Ectodermal cell (in vitro differentiated cells): ENCODE data around the gene OTOG.

Experiments
- H3K27ac ChIP-seq: 2 replicates; pipeline ENCODE4 v1.7.0; 2013; ENCODE audit warnings: mild to moderate bottlenecking, low read depth, low read length; ENCODE audit not compliant: insufficient read depth, poor library complexity, severe bottlenecking
- H3K27me3 ChIP-seq: 2 replicates; pipeline ENCODE4 v1.7.0; 2013; ENCODE audit warnings: mild to moderate bottlenecking, low read length; ENCODE audit not compliant: insufficient read depth, control insufficient read depth, poor library complexity, severe bottlenecking
- H3K36me3 ChIP-seq: one replicate; pipeline ENCODE4 v1.7.0; 2013; ENCODE audit warnings: low read length; ENCODE audit not compliant: control insufficient read depth, insufficient read depth
- H3K4me1 ChIP-seq: one replicate; pipeline ENCODE4 v1.7.0; 2013; ENCODE audit warnings: low read length; ENCODE audit not compliant: control insufficient read depth, insufficient read depth
- H3K4me3 ChIP-seq: 2 replicates; pipeline ENCODE4 v1.7.0; 2013; ENCODE audit warnings: low read depth, low read length, control low read depth; ENCODE audit not compliant: insufficient read depth
- H3K9me3 ChIP-seq: 2 replicates; pipeline ENCODE4 v1.7.0; 2013; ENCODE audit warnings: mild to moderate bottlenecking, low read length, moderate library complexity; ENCODE audit not compliant: control insufficient read depth
- WGBS, 2 experiments: methylation state at CpG; one replicate each; pipeline ENCODE4 v1.1.7; 2013; ENCODE audit warnings: missing lambda C conversion rate in 2 of 2; 5-methylcytosine and 5-hydroxymethylcytosine counted together

The OTOG gene

DNA sequence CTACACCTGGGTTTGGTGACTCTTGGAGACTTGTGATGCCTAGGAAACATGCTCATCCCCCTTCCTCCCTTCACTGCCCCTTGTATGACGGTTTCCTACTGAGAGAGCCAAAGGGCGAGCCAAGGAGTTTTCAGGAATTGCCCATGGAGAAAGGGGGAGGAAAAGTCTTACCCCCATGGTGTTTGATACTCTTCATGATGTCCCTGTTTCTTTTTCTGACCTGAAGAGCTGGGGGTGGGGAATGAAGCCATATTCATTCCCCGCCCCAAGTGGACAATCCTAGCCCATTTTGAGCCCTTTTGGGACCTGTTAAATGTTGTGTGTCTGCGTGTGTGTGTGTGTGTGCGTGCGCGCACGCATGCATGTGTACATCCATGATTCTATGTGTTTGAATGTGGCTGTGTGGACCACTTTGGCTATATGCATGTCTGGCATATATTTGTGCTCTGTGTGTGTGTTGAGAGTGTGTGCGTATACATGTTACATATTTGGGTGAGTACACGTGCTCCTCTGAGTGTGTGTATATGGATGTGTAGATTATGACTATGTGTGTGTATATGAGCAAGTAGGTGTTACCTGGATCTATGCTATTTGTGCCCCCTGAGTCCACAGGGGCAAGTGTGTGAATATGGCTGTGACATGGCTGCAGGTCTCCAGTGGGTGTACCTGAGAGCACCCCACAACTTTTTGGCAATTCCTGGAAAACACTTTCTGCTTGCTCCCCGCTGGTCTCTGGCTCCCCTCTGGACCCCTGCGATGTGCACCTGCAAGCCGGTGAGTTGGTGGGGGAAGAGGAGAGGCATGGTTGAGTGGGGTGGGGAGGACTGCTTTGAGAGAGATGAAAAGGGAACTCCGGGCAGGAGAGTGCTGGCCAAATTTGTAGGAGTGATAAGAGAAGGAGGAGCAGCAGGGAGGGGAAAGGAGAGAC lies 24.6 kb downstream of the OTOG start:
- Histone ChIP-seq H3K4me1 (no peaks in the 10 kb centered on the region), H3K36me3 (no peaks in the 10 kb centered on the region), H3K9me3 (no peaks in the 10 kb centered on the region), H3K4me3 (no peak overlapping the region), H3K27ac (no peak overlapping the region), H3K27me3 (no peaks in the 10 kb centered on the region)
- WGBS, 2 experiments, result 85 to 86% methylated on average over 14 of the region's 14 CpGs

DNA sequence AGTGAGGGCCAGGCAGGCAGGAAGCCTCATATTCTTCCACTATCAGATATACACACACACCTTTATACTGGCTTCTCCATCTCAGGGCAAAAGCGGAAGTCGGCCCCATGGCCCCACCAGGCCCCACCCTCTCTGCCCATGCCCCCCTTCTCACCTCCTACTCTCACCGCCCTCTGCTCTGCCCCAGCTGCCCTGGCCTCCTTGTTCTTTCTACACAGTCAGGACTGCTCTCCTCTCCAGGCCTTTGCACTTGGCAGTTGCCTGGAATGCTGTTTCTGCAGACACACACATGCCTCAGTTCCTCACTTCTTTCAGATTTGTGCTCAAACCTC lies 25.3 kb downstream of the OTOG start:
- H3K27me3 ChIP-seq, result no peaks in the 10 kb centered on the region
- H3K4me1 ChIP-seq, result no peaks in the 10 kb centered on the region
- H3K36me3 ChIP-seq, result no peaks in the 10 kb centered on the region
- no peaks in the 10 kb centered on the region for H3K9me3 ChIP-seq
- H3K27ac ChIP-seq, result no peak overlapping the region
- H3K4me3 ChIP-seq, result no peak overlapping the region
- 86 to 88% methylated on average over 3 of the region's 3 CpGs for WGBS, 2 experiments

DNA sequence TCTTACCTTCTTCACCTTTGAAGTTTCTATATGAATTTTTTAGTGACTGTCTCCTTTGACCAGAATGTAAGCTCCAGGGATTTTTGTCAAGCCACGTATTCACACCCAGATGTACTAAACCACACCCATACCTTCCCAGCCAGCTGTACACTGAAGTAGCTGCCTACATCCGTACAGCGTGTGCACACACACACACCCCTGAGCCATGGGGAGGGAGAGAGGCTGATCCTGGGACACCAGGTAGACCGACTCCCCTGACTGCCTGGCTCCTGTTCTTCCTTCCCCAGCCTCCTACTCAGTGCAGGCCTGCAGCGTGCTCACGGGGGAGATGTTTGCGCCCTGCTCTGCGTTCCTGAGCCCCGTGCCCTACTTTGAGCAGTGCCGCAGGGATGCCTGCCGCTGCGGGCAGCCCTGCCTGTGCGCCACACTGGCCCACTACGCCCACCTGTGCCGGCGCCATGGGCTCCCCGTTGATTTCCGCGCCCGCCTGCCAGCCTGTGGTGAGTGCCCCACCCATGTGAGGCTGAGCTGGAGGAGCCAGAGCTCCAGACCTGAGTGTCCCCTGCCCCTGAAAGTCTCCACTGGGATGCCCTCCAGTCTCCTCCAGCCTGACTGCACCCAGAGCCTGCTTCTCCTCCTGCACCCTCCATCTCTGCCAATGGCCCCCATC lies 25.9 kb downstream of the OTOG start:
- Histone ChIP-seq H3K36me3 (no peaks in the 10 kb centered on the region), H3K4me3 (no peak overlapping the region), H3K27me3 (no peaks in the 10 kb centered on the region), H3K27ac (no peak overlapping the region), H3K4me1 (no peaks in the 10 kb centered on the region), H3K9me3 (no peaks in the 10 kb centered on the region)
- WGBS, 2 experiments, result 93 to 94% methylated on average over 20 of the region's 20 CpGs

DNA sequence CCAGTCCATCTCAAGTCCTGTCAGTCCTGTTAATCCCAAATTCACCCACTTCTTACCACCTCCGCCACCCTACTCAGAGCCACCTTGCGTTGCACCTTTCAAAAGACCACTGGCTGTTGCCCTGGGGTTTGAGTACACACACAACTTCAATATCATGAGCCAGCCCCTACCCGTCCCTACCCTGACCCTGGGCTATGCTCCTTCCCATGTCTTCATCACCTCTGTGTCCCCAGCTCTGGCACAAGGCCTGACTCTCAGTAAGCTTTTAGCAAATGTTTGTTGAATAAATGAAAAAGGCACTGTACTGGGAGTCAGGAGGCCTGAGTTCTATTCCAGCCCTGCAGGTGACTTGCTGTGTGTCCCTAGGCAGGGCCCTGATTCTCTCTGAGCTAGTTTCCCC lies 26.5 kb downstream of the OTOG start:
- no peaks in the 10 kb centered on the region for H3K9me3 ChIP-seq
- no peak overlapping the region for H3K4me3 ChIP-seq
- H3K4me1 ChIP-seq, result no peaks in the 10 kb centered on the region
- WGBS, 2 experiments, result 92 to 97% methylated on average over 3 of the region's 3 CpGs
- H3K36me3 ChIP-seq, result no peaks in the 10 kb centered on the region
- no peaks in the 10 kb centered on the region for H3K27me3 ChIP-seq
- no peak overlapping the region for H3K27ac ChIP-seq

DNA sequence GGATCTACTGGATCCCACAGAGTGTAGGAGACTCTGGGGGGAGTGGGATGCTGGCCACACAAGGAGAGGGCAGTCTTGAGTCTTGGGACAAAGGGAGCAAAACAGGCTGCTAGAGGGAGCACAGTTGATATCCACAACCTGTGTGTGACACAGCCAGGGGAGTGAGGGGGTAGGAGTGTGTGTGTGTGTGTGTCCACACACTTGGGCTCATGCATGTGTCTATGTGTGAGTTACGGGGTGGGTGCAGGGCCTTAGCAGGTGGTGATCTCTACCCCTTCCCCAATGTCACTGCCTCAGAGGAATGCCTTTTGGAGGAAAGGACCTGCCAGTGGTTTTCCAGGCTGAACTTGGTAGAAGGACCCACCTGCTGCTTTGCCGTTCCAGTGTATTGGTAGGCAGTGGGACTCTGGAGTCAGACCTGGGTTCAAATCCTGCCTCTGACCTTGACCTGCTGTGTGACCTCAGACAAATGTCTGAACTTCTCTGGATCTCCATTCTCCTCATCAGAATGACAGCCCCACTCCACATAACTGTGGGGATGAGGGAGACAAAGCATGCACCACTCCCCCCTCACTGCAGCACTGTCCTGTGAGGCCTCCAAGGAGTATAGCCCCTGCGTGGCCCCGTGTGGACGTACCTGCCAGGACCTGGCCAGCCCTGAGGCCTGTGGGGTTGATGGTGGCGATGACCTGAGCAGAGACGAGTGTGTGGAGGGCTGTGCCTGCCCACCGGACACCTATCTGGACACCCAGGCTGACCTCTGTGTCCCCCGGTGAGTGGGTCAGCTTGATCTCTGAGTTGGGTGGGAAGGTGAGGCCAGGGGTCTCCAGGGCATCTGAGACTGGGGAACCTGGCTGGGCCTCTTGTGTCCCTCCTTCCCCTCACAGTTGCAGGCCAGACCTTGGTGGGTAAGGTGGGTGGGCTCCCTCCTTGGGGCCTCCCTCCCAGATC lies 27.4 kb downstream of the OTOG start:
- Histone ChIP-seq H3K27me3 (no peaks in the 10 kb centered on the region), H3K27ac (no peak overlapping the region)
- 90 to 91% methylated on average over 9 of the region's 9 CpGs for WGBS, 2 experiments

DNA sequence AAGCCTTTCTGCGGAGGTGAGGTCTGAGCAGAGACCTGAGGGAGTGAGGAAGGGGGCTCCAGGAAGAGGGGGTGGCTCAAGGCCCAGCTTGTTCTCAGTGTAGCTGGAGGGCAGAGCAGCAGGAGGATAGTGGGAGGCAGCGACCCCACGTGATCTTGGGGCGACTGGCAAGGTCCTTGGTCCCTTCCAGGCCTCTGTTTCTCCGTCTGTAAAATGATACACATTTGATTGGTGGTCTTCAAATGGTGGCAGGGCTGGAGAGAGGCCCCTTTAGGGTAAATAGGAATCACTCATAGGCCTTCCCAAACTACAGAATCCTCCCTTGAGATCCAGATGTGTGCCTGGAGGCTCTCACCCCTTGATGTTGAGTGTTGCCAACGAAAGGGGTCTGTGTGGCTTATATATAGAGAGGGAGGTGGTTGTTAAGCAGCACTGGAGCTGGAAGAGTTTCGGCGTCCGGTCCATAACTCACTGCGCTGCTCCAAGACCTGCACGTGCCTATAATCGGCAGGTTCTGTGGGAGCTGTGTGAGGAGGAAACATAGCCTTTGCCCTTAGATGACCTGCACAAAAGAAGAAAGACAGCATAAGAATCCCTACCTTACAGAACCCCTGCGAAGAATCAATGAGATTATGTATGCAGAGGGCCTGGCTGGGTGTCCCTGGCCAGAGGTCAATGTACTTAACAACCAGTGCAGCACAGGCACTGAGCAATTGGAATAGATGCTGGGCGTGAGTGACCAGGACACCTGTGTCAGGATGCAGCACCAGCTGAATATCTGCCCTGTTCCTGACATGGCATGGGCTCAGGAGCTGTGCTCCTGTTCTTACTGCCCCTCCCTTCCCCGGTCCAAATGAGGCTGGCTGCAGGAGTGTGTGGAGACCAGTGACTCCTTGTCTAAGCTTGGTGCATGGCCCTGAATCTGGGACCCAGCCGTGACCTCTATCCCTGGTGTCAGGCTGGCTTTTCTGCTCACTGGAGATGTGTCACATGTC lies 28.7 kb downstream of the OTOG start:
- no peaks in the 10 kb centered on the region for H3K9me3 ChIP-seq
- WGBS, 2 experiments, result 85 to 87% methylated on average over 16 of the region's 16 CpGs
- no peaks in the 10 kb centered on the region for H3K27me3 ChIP-seq
- H3K4me1 ChIP-seq, result no peaks in the 10 kb centered on the region
- H3K4me3 ChIP-seq, result no peak overlapping the region
- no peak overlapping the region for H3K27ac ChIP-seq
- no peaks in the 10 kb centered on the region for H3K36me3 ChIP-seq

More for the DNA sequence above, 27.4 kb downstream of the OTOG start:
- no peaks in the 10 kb centered on the region for H3K9me3 ChIP-seq
- H3K4me1 ChIP-seq, result no peaks in the 10 kb centered on the region
- H3K36me3 ChIP-seq, result no peaks in the 10 kb centered on the region
- H3K4me3 ChIP-seq, result no peak overlapping the region

DNA sequence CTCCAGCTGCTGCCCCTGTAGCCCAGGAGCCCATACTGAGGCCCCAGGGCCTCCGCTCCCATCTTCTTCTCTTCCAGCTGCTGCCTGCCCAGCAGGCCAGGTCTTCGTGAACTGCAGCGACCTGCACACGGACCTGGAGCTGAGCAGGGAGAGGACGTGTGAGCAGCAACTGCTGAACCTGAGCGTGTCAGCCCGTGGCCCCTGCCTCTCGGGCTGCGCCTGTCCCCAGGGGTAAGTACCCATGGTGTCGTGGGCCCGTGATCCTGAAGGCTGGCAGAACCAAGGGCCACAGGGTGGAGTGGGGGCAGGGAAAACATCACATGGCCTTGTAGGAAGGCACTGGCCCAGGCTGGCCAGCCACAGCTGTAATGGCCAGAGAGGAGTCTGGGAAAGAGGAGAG lies 31.2 kb downstream of the OTOG start:
- H3K4me3 ChIP-seq, result no peak overlapping the region
- no peak overlapping the region for H3K27ac ChIP-seq
- no peaks in the 10 kb centered on the region for H3K36me3 ChIP-seq
- 94 to 96% methylated on average over 11 of the region's 11 CpGs for WGBS, 2 experiments
- no peaks in the 10 kb centered on the region for H3K27me3 ChIP-seq
- no peaks in the 10 kb centered on the region for H3K4me1 ChIP-seq
- no peaks in the 10 kb centered on the region for H3K9me3 ChIP-seq

DNA sequence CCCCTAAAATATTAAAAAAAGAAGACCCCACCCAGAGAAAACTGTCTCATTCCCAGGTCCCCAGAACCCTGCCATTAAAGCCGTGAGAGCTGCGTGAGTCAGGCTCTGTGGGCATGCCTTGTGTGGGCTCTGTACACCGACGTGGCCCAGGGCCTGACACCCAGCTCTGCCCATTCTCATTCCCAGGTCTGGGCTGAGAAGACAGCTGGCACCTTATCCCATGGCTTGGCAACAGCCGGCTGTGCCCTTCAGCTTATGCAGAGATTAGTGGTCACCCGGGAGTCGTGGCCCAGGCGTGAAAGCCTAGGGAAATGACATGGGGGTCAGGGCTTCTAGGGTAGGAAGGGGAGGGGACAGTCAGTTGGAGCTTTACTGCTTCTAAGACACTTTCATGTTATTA lies 31.9 kb downstream of the OTOG start:
- 94 to 95% methylated on average over 8 of the region's 8 CpGs for WGBS, 2 experiments
- Histone ChIP-seq H3K36me3 (no peaks in the 10 kb centered on the region), H3K4me1 (no peaks in the 10 kb centered on the region), H3K4me3 (no peak overlapping the region), H3K27me3 (no peaks in the 10 kb centered on the region), H3K9me3 (no peaks in the 10 kb centered on the region), H3K27ac (no peak overlapping the region)

DNA sequence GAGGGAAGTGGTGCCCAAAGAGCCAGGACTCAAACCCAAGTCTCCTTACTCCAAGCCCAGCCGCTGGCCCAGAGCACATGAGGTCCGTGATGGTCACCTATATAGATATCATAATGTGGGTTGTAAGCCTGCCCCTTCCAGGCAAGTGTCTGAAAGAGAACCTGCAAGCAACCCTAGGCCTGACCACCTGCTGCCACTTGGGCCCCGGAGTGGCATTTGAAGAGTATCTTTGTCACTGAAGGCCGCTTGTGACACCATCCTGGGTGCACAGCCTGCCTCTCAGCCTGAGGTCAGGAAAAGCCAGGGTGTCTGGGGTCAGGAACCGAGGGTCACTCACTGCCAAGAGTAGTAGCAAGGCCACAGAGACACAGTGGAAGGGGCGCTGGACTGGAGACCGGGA lies 32.4 kb downstream of the OTOG start:
- H3K27ac ChIP-seq, result no peak overlapping the region
- no peak overlapping the region for H3K4me3 ChIP-seq
- no peaks in the 10 kb centered on the region for H3K27me3 ChIP-seq
- H3K9me3 ChIP-seq, result no peaks in the 10 kb centered on the region
- WGBS, 2 experiments, result 92 to 95% methylated on average over 7 of the region's 7 CpGs
- no peaks in the 10 kb centered on the region for H3K4me1 ChIP-seq
- H3K36me3 ChIP-seq, result no peaks in the 10 kb centered on the region
